ENCODE data around the gene PTER. TPM values are rescaled to one million over a fixed set of nuclear protein-coding genes. Genes with fewer than 3 reads are reported as not detected.

PTER gene
- total RNA-seq, 2 experiments from 2014 or later = 17.4 to 18.3 TPM

- H3K4me3 Mint-ChIP-seq = no peak overlapping the region
- CTCF ChIA-PET = no interaction called here
- H3K27ac Mint-ChIP-seq = no peak overlapping the region
These were observed 46.6 kb downstream of the PTER start for GRCh38 chr10:16483241-16483917.

GRCh38 chr10:16490511-16490910, 53.7 kb downstream of the PTER start:
- no peaks in the 10 kb centered on the region for H3K27me3 Mint-ChIP-seq
- ChIA-PET POLR2A (interaction anchor here (0.6 kb wide), 1 partner anchor 11 kb away, joined by 3 read pairs; no protein-coding TSS in a partner anchor), CTCF (interaction anchor here (0.9 to 1.1 kb wide), 2 partner anchors 10 to 588 kb away, joined by 3 read pairs; no protein-coding TSS in a partner anchor)
- no peak for DNase-seq
- H3K9me3 Mint-ChIP-seq = no peaks in the 10 kb centered on the region
- no peak overlapping the region for H3K27ac Mint-ChIP-seq
- no peaks in the 10 kb centered on the region for H3K4me1 Mint-ChIP-seq
- H3K4me3 Mint-ChIP-seq = no peak overlapping the region
- H3K36me3 Mint-ChIP-seq (ENCODE audit: low read depth) = peaks cover 11% of the 10 kb centered on the region

More at GRCh38 chr10:16483241-16483917, 46.6 kb downstream of the PTER start:
- Mint-ChIP-seq H3K4me1 (peaks cover 3% of the 10 kb centered on the region), H3K9me3 (no peaks in the 10 kb centered on the region), H3K27me3 (no peaks in the 10 kb centered on the region), H3K36me3 (ENCODE audit: low read depth) (peaks cover 18% of the 10 kb centered on the region)
- no peak for DNase-seq
- POLR2A ChIA-PET = no interaction called here

GRCh38 chr10:16491933-16492332, 55.1 kb downstream of the PTER start:
- H3K36me3 Mint-ChIP-seq (ENCODE audit: low read depth) = peaks cover 7% of the 10 kb centered on the region
- no peaks in the 10 kb centered on the region for H3K27me3 Mint-ChIP-seq
- DNase-seq = no peak
- ChIA-PET CTCF (interaction anchor here (0.6 to 1.0 kb wide), 2 partner anchors 48 to 52 kb away, joined by 3 to 5 read pairs; no protein-coding TSS in a partner anchor), POLR2A (no interaction called here)
- H3K27ac Mint-ChIP-seq = no peak overlapping the region
- no peak overlapping the region for H3K4me3 Mint-ChIP-seq
- no peaks in the 10 kb centered on the region for H3K4me1 Mint-ChIP-seq
- no peaks in the 10 kb centered on the region for H3K9me3 Mint-ChIP-seq

DNA sequence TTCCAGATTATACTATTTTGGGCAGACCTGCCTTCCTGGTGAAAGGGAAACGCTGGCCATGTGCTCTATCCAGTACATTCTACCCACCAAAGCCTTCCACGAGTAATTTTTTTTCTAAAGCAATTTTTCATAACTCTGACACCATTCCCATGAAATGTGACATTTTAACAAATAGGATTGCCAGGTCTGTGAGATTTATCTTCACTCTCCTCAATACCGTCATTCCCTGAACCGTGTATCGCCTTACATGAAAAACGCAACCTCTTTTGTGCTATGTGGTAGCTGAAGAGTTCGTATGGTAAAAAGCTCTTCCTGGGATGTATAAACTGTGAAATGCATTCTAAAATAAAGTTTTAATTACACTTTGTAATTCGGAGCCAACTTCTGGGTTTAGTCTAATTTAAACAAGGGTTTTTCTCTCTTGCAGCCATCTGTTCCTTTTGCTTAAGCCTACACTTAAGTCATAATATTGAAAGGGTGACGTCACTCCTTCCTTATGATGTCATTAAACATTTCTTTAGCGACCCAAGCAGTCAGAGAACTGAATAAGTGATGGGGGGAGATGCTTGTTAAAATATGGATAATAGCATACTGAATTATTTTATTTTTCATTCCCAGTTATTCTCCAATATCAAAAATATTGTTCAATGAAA, 57.2 kb downstream of the PTER start:
- CTCF ChIA-PET = no interaction called here
- no peak for DNase-seq
- H3K9me3 Mint-ChIP-seq = no peaks in the 10 kb centered on the region

DNA sequence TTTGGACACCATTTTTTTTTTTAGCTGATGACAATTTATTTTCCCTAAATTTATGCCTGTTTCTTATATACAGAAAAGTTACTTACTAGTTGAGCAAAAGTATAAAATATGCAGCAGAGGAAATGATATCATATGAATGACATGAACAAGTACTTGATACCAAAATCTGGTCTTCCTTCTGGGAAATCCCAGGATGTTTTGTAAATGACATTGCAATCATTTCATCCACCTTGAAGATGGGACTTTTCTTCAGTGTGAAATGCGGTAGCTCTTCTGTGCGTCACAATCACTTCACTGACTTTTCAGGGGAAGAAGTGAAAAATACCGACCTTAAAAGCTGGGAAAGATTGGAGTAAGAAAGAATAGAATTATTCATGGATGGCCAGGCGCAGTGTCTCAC, 61.1 kb downstream of the PTER start:
- no peaks in the 10 kb centered on the region for H3K4me1 Mint-ChIP-seq
- CTCF ChIA-PET = no interaction called here

More for the DNA sequence above, 57.2 kb downstream of the PTER start:
- H3K27ac Mint-ChIP-seq = no peak overlapping the region
- POLR2A ChIA-PET = no interaction called here
- no peaks in the 10 kb centered on the region for H3K27me3 Mint-ChIP-seq
- no peaks in the 10 kb centered on the region for H3K4me1 Mint-ChIP-seq
- H3K4me3 Mint-ChIP-seq = no peak overlapping the region
- peaks cover 5% of the 10 kb centered on the region for H3K36me3 Mint-ChIP-seq (ENCODE audit: low read depth)

DNA sequence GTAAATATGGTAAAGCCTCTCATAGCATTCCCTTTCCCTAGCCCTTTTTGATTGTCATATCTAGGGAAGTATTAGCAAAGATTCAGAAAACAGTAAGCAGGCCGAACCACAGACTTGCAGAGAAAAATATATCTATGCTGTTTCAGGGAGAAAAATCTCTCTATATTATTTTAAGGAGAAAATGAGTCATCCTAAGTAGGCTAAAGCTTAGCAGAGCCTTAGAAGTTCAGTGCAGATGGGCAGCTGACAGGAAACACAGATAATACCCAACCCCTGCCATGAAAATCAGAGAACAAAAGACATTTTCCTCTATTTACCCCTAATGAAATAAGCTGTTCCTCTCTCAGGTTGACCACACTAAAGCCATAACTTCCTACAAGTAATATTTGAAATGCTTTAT, 68.4 kb downstream of the PTER start:
- POLR2A ChIA-PET = no interaction called here

More for the DNA sequence above, 61.1 kb downstream of the PTER start:
- POLR2A ChIA-PET = no interaction called here
- no peaks in the 10 kb centered on the region for H3K9me3 Mint-ChIP-seq
- DNase-seq = no peak
- H3K27me3 Mint-ChIP-seq = no peaks in the 10 kb centered on the region
- no peaks in the 10 kb centered on the region for H3K36me3 Mint-ChIP-seq (ENCODE audit: low read depth)
- H3K27ac Mint-ChIP-seq = no peak overlapping the region
- H3K4me3 Mint-ChIP-seq = no peak overlapping the region

GRCh38 chr10:16509996-16510395, 73.2 kb downstream of the PTER start:
- ChIA-PET POLR2A (no interaction called here), CTCF (no interaction called here)
- no peak for DNase-seq
- Mint-ChIP-seq H3K27me3 (no peaks in the 10 kb centered on the region), H3K9me3 (no peaks in the 10 kb centered on the region), H3K4me1 (peaks cover 5% of the 10 kb centered on the region), H3K36me3 (ENCODE audit: low read depth) (peaks cover 12% of the 10 kb centered on the region), H3K27ac (no peak overlapping the region), H3K4me3 (no peak overlapping the region)

More for the DNA sequence above, 68.4 kb downstream of the PTER start:
- no peaks in the 10 kb centered on the region for H3K27me3 Mint-ChIP-seq
- H3K4me1 Mint-ChIP-seq = no peaks in the 10 kb centered on the region
- no peak overlapping the region for H3K4me3 Mint-ChIP-seq
- no peaks in the 10 kb centered on the region for H3K9me3 Mint-ChIP-seq
- DNase-seq = no peak
- peaks cover 9% of the 10 kb centered on the region for H3K36me3 Mint-ChIP-seq (ENCODE audit: low read depth)
- no peak overlapping the region for H3K27ac Mint-ChIP-seq
- CTCF ChIA-PET = interaction anchor here (1.3 kb wide), 1 partner anchor 14 kb away, joined by 3 read pairs; no protein-coding TSS in a partner anchor

DNA sequence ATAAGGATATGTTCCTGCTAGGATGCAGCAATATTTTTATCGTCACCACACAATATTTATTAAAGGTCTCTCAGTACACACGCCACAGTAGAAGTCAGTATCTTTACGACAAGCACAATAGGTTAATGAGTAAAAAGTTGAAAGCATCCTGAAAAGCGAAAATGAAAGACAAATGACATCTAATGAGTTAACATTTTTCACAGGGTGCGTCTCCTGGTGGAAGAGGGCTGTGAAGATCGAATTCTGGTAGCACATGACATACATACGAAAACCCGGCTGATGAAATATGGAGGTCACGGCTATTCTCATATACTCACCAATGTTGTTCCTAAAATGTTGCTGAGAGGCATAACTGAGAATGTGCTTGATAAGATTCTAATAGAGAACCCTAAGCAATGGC, 74.0 kb downstream of the PTER start:
- Mint-ChIP-seq H3K4me1 (peaks cover 5% of the 10 kb centered on the region), H3K9me3 (no peaks in the 10 kb centered on the region), H3K36me3 (ENCODE audit: low read depth) (peaks cover 12% of the 10 kb centered on the region), H3K4me3 (no peak overlapping the region), H3K27ac (no peak overlapping the region), H3K27me3 (no peaks in the 10 kb centered on the region)
- no peak for DNase-seq
- ChIA-PET CTCF (no interaction called here), POLR2A (interaction anchor here (0.7 kb wide), 1 partner anchor 73 kb away, joined by 4 read pairs; no protein-coding TSS in a partner anchor)

- no peaks in the 10 kb centered on the region for H3K36me3 Mint-ChIP-seq (ENCODE audit: low read depth)
- ChIA-PET CTCF (interaction anchor here (0.5 to 1.1 kb wide), 3 partner anchors 13 to 616 kb away, joined by 3 read pairs; no protein-coding TSS in a partner anchor), POLR2A (no interaction called here)
These were observed 82.0 kb downstream of the PTER start for GRCh38 chr10:16518822-16519221.

DNA sequence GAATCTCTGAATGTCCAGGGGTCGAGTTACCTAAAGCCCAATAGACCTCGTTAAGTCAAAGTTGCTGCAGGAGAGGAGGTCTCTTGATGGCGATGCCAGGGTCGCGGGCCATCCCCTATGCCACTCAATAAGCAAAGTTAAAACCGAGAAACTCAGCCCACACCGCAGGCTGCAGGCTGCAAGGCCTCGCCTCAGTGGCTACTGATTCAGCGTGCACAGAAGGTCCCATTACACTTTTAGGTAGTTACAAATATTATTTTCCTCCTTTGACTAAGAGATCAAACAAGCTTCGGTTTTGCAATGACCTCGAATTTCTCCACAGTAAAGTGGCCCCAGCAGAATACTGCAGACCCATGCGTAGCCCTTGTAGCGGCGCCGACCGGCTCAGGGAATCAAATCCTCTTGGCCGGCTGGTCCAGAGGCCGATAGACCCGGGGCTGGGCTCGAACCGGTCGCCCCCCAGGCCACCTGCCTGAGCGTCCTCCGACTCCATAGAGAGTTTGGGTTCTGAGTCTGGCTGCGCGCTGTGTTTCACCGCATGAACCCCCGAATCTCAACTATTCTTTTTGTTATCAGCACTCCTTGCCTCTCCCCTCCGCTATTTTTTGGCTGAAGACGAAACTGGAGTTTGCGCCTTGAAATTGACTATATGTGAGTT, 82.6 kb downstream of the PTER start:
- H3K4me1 Mint-ChIP-seq = peaks cover 15% of the 10 kb centered on the region
- no peak overlapping the region for H3K27ac Mint-ChIP-seq
- no peaks in the 10 kb centered on the region for H3K9me3 Mint-ChIP-seq
- ChIA-PET CTCF (interaction anchor here (0.5 to 1.1 kb wide), 3 partner anchors 14 to 617 kb away, joined by 3 read pairs; no protein-coding TSS in a partner anchor), POLR2A (no interaction called here)
- H3K36me3 Mint-ChIP-seq (ENCODE audit: low read depth) = no peaks in the 10 kb centered on the region
- DNase-seq = no peak
- H3K4me3 Mint-ChIP-seq = peak overlapping the region; percentile 35
- peaks cover 30% of the 10 kb centered on the region for H3K27me3 Mint-ChIP-seq

More at GRCh38 chr10:16518822-16519221, 82.0 kb downstream of the PTER start:
- Mint-ChIP-seq H3K4me3 (peak overlapping the region; percentile 35), H3K4me1 (peaks cover 15% of the 10 kb centered on the region), H3K9me3 (no peaks in the 10 kb centered on the region), H3K27ac (no peak overlapping the region), H3K27me3 (peaks cover 30% of the 10 kb centered on the region)
- DNase-seq = no peak

GRCh38 chr10:16519908-16520861, 83.4 kb downstream of the PTER start:
- peaks cover 15% of the 10 kb centered on the region for H3K4me1 Mint-ChIP-seq
- DNase-seq = no peak
- no peaks in the 10 kb centered on the region for H3K36me3 Mint-ChIP-seq (ENCODE audit: low read depth)
- H3K27ac Mint-ChIP-seq = no peak overlapping the region
- peaks cover 34% of the 10 kb centered on the region for H3K27me3 Mint-ChIP-seq
- no peaks in the 10 kb centered on the region for H3K9me3 Mint-ChIP-seq
- ChIA-PET CTCF (interaction anchor here (1.5 kb wide), 1 partner anchor 640 kb away, joined by 3 read pairs; no protein-coding TSS in a partner anchor), POLR2A (no interaction called here)
- peak overlapping the region; percentile 69 for H3K4me3 Mint-ChIP-seq

GRCh38 chr10:16520900-16521299, 84.1 kb downstream of the PTER start:
- peak overlapping the region; percentile 44 for H3K4me3 Mint-ChIP-seq
- peak; percentile 41 for DNase-seq
- H3K36me3 Mint-ChIP-seq (ENCODE audit: low read depth) = no peaks in the 10 kb centered on the region
- H3K9me3 Mint-ChIP-seq = no peaks in the 10 kb centered on the region
- peaks cover 15% of the 10 kb centered on the region for H3K4me1 Mint-ChIP-seq
- POLR2A ChIA-PET = no interaction called here
- H3K27ac Mint-ChIP-seq = no peak overlapping the region
- CTCF ChIA-PET = interaction anchor here (1.5 kb wide), 1 partner anchor 641 kb away, joined by 3 read pairs; no protein-coding TSS in a partner anchor
- peaks cover 38% of the 10 kb centered on the region for H3K27me3 Mint-ChIP-seq

All from activated CD4-positive, alpha-beta memory T cell treated with anti-CD3 and anti-CD28 coated beads, Interleukin-2, amount 10 ng/mL, durations not matched to agents 7 days and 5 days (primary cell).